ENCODE measurements around the gene SIPA1L3.

The SIPA1L3 gene

GRCh38 chr19:38001158-38001781 is 94.3 kb downstream of the SIPA1L3 start:
- no peak for DNase-seq

- DNase-seq, result peak; percentile 78
Measured at GRCh38 chr19:38003438-38004185, 96.6 kb downstream of the SIPA1L3 start.

- no peak for DNase-seq
Measured at GRCh38 chr19:38004186-38004520, 97.1 kb downstream of the SIPA1L3 start.

GRCh38 chr19:38004521-38005223 is 97.7 kb downstream of the SIPA1L3 start:
- peak; percentile 90 for DNase-seq

GRCh38 chr19:38005224-38005614 is 98.2 kb downstream of the SIPA1L3 start:
- DNase-seq, result no peak

GRCh38 chr19:38006361-38007045 is 99.5 kb downstream of the SIPA1L3 start:
- no peak for DNase-seq

GRCh38 chr19:38009650-38010242 is 102.7 kb downstream of the SIPA1L3 start:
- DNase-seq, result no peak

DNA sequence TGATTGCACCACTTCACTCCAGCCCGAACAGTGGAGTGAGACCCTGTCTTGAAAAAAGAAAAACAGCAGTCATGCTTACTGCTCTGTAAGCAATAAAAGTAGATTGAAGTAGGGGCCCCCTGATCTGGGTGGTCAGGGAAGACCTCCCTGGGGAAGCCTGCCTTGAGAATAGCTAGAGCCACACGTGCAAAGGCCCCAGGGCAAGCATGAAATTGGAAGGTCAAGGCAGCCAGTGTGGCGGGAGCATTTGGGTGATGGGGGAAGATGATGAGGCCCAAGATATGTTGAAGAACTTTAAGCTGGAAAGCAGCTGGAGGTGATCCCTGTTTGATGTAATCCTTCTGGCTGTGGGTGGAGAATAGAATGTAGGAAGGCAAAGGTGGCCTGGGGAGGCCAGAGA is 104.4 kb downstream of the SIPA1L3 start:
- DNase-seq, result no peak

GRCh38 chr19:38012290-38012689 is 105.3 kb downstream of the SIPA1L3 start:
- DNase-seq, result no peak

- no peak for DNase-seq
Measured at GRCh38 chr19:38012944-38013343, 105.9 kb downstream of the SIPA1L3 start.

DNA sequence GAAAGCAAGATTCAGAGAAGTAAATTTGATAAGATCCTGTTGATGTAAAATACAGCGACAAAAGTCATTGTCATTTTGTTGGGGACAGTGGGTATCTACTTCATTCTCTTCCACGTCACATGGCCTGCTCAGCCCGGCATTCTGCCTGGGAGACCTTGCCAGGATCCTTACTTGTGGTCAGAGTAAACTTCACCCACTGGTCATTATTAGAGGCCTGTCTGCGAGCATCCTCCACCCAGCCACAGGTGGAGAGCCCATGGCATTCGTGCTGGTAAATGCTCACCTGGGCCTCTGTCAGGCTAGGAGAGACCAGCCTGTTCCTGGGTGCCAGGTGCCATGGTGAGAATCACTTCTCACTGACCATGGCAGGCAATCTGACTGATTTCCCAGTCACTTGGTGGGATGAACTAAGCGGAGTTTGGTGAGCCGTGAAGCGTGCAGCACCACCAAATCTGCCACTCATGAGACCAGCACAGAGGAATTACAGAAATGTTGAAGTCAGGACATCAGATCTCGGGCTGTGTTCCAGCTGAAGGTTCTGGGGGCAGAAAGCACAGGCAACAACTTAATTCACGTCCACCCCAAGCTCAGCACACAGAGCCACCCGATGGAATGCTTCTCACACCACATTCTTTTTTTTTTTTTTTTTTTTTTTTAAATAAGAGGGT is 107.0 kb downstream of the SIPA1L3 start:
- no peak for DNase-seq

DNA sequence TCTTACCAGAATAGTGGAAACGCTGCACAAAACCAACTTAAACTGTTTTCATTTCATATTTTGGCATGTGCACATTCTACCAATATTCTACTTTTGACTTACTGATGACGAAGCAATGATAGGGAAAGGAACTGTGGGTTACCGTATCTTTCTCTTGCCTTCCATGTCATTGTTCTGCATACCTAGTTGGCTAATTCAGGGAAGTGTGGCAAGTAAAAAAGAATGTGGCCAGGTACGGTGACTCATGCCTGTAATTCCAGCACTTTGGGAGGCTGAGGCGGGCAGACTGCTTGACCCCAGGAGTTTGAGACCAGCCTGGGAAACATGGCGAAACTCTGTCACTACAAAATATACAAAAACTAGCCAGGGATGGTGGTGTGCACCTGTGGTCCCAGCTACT is 108.2 kb downstream of the SIPA1L3 start:
- no peak for DNase-seq

DNA sequence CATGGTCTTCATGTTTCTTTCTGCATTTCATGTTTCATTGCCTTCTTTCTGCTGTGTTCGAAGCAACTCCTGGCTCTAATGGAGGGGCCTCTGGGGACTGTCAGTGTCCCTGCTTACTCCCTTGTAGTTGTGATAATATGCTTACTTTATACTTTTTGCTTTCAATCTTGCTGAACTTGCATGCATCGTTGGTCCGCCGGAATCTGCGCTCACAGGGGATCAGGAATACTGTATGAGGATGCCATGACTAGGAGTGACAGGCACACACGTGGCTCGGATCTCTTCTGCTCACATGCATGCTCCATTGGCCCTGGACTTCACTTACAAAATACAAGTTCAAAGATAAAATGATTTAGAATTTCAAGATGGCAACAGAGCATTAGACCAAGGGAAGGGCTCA is 108.8 kb downstream of the SIPA1L3 start:
- DNase-seq, result no peak

- DNase-seq, result no peak
Measured at GRCh38 chr19:38017401-38018151, 110.6 kb downstream of the SIPA1L3 start.

GRCh38 chr19:38018694-38019395 is 111.8 kb downstream of the SIPA1L3 start:
- DNase-seq, result no peak

- DNase-seq, result no peak
Measured at GRCh38 chr19:38019396-38019724, 112.4 kb downstream of the SIPA1L3 start.

DNA sequence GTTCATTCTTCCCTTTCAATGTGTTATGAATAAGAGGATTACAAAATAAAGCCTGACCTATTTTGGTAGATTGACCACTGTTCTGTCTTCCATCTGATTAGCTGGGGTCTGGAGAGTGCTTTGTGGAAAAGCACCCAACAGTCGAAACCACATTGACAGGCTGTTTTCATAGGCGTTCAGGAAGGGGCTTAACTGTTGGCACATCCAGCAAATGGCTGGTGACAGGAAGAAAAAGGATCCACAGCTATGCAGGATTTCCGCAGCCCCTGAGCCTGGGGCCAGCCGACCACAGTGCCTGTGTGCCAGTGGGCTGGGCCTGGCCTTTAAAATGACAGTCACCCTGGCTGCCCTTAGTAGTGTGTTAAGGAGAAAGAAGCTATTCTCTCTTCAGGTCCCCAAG is 113.3 kb downstream of the SIPA1L3 start:
- no peak for DNase-seq

- no peak for DNase-seq
Measured at GRCh38 chr19:38021352-38021751, 114.3 kb downstream of the SIPA1L3 start.

DNA sequence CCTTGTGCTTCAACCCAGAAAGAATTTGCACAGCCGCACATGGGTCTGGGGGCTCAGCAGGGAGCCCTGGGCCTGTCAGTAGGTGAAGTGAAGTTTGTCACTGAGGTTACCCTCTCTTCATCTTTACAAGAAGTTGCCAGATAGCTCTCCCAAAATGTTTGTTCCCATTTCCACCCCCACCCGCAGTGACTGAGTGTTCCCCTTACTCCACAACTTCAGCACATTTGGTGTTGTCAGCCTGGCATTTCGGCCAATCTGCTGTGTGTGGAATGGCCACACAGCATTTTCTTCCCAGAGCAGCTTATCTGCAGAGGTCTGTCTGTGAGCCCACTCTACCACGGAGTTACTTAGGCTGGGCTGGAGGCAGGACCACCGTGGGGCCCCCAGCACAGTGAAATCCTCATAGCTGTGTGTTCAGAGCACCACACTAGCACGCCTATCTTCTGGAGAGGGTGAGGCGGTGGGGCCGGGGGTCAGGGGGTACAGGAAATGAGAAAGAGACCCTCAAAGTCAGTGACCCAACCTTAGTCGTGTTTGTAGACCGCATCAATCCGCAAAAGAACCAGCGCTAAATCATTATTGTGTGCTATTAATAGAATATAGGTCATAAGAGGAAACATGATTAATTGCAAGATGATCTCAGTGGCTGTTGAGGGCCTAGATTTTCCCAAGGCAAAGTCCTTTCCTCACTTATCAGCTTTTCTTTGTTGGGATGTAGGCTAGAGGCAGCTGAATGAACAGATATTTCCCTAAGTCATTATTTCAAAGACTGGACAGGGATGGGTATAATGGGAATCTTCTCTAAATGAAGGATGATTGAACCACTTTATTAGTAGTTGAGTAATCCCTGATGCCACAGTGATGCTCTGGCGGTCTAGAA is 116.0 kb downstream of the SIPA1L3 start:
- peak; percentile 37 for DNase-seq

Measured in NCI-H146 (cell line).